Upper lobe of left lung (tissue), 6 donors: ENCODE measurements around the gene PSAPL1. TPM values are rescaled to one million over a fixed set of nuclear protein-coding genes. Genes with fewer than 3 reads are reported as not detected.

ENCODE experiments used
- ATAC-seq, 2 donors: fragments of 200-7000 bp; cut with Tn5 transposase; one replicate each; pipeline ENCODE4 v1.9.1; 2022; ENCODE audit warnings: mild to moderate bottlenecking in 2 of 2, moderate library complexity in 2 of 2; ENCODE audit not compliant: low FRiP score in 2 of 2
- DNase-seq, 2 donors: peaks; one replicate each; pipeline ENCODE4 v3.0.0-alpha.2; 2019 to 2020
- H3K27ac ChIP-seq, 4 donors: fragments of 200-600 bp; sonication (generic); one replicate each; pipeline ENCODE4 v1.5.1; 2016 to 2019
- H3K27me3 ChIP-seq, 4 donors: fragments of 200-600 bp; sonication (generic); one replicate each; pipeline ENCODE4 v1.5.1; 2017 to 2019
- H3K36me3 ChIP-seq, 4 donors: fragments of 200-600 bp; sonication (generic); one replicate each; pipeline ENCODE4 v1.5.1; 2016 to 2019
- H3K4me1 ChIP-seq, 4 donors: fragments of 200-600 bp; sonication (generic); one replicate each; pipeline ENCODE4 v1.5.1; 2018 to 2019
- H3K4me3 ChIP-seq, 4 donors: fragments of 200-600 bp; sonication (generic); one replicate each; pipeline ENCODE4 v1.5.1; 2017 to 2019; ENCODE audit warnings: mild to moderate bottlenecking in 2 of 4, moderate library complexity in 1 of 4
- H3K9me3 ChIP-seq, 4 donors: fragments of 200-600 bp; sonication (generic); one replicate each; pipeline ENCODE4 v1.5.1; 2018 to 2019
- CTCF ChIP-seq, 6 experiments: fragments of 450-650 bp in 4 of 6; fragments of 200-600 bp in 2 of 6; sonication (generic) in 2 of 6; IDR thresholded peaks; one replicate each; pipeline ENCODE4 v1.5.1; 2016 to 2019; ENCODE audit warnings: antibody characterized with exemption in 6 of 6
- EP300 ChIP-seq, 4 donors: sonication (generic); formaldehyde crosslinking; IDR thresholded peaks; one replicate each; pipeline ENCODE4 v1.5.1; 2017; ENCODE audit warnings: antibody characterized with exemption in 4 of 4, control low read depth in 2 of 4
- POLR2A ChIP-seq, 4 donors: fragments of 450-650 bp; IDR thresholded peaks; one replicate each; pipeline ENCODE4 v1.5.1; 2016 to 2017; ENCODE audit warnings: antibody characterized with exemption in 4 of 4, mild to moderate bottlenecking in 2 of 4
- POLR2AphosphoS5 ChIP-seq, 2 donors: sonication (generic); formaldehyde crosslinking; IDR thresholded peaks; one replicate each; pipeline ENCODE4 v1.5.1; 2017; ENCODE audit warnings: antibody characterized with exemption in 2 of 2
- WGBS, 2 donors: methylation state at CpG; one replicate each; pipeline ENCODE4 v1.1.5; 2017 to 2018; 5-methylcytosine and 5-hydroxymethylcytosine counted together
- total RNA-seq, 6 donors: library from RNA; depleted of rRNA in 4 of 6; stranded (reverse); fragments of >200 nt in 4 of 6; gene quantifications; one replicate each; pipeline versions ENCODE4 v1.1.0 to v1.2.1, GENCODE V29; 2016 to 2021
- donor health status: DM: no; HTN: no; CAD: no; lungs with moderate emphysema.
- donor health status: DM: no; HTN: yes; CAD: no; lungs with severe emphysema.

PSAPL1 gene
- total RNA-seq, 6 donors from 2014 or later: 0.20 to 0.61 (median 0.31) TPM; not detected in 3

- DNase-seq (no peak), ATAC-seq (no peak)
- no peak overlapping the region for H3K4me3 ChIP-seq
- H3K27ac ChIP-seq: no peak overlapping the region
- 47 to 69% methylated on average over 5 to 6 of the region's 6 CpGs for WGBS, 2 donors
- no peaks in the 10 kb centered on the region for H3K9me3 ChIP-seq
- TF ChIP-seq POLR2AphosphoS5 (IDR thresholded peaks at IDR 0.05) (no peak), EP300 (IDR thresholded peaks at IDR 0.05) (no peak), CTCF (IDR thresholded peaks at IDR 0.05) (no peak), POLR2A (IDR thresholded peaks at IDR 0.05) (no peak)
- H3K27me3 ChIP-seq: no peaks in the 10 kb centered on the region
- H3K4me1 ChIP-seq: no peaks in the 10 kb centered on the region
- no peaks in the 10 kb centered on the region for H3K36me3 ChIP-seq
These were observed 42.1 kb upstream of the PSAPL1 start for GRCh38 chr4:7476820-7477219.

GRCh38 chr4:7475207-7475606, 40.5 kb upstream of the PSAPL1 start:
- DNase-seq: no peak
- WGBS, 2 donors: 82 to 83% methylated on average over 5 of the region's 5 CpGs
- H3K27ac ChIP-seq: no peak overlapping the region
- no peaks in the 10 kb centered on the region for H3K36me3 ChIP-seq
- H3K9me3 ChIP-seq: no peaks in the 10 kb centered on the region
- TF ChIP-seq CTCF (IDR thresholded peaks at IDR 0.05) (no peak), EP300 (IDR thresholded peaks at IDR 0.05) (no peak), POLR2A (IDR thresholded peaks at IDR 0.05) (no peak), POLR2AphosphoS5 (IDR thresholded peaks at IDR 0.05) (no peak)
- no peaks in the 10 kb centered on the region for H3K4me1 ChIP-seq
- H3K4me3 ChIP-seq: no peak overlapping the region
- no peaks in the 10 kb centered on the region for H3K27me3 ChIP-seq
- ATAC-seq: no peak

GRCh38 chr4:7474320-7474719, 39.6 kb upstream of the PSAPL1 start:
- no peaks in the 10 kb centered on the region for H3K4me1 ChIP-seq
- no peak for DNase-seq
- H3K9me3 ChIP-seq: no peaks in the 10 kb centered on the region
- H3K36me3 ChIP-seq: no peaks in the 10 kb centered on the region
- no peak overlapping the region for H3K4me3 ChIP-seq
- no peaks in the 10 kb centered on the region for H3K27me3 ChIP-seq
- WGBS, 2 donors: 61 to 96% methylated on average over 3 to 6 of the region's 7 CpGs
- no peak overlapping the region for H3K27ac ChIP-seq
- no peak for TF ChIP-seq CTCF (IDR thresholded peaks at IDR 0.05)
- TF ChIP-seq EP300 (IDR thresholded peaks at IDR 0.05): no peak
- no peak for ATAC-seq

GRCh38 chr4:7473081-7473480, 38.4 kb upstream of the PSAPL1 start:
- no peak for ATAC-seq
- Histone ChIP-seq H3K36me3 (no peaks in the 10 kb centered on the region), H3K4me1 (no peaks in the 10 kb centered on the region), H3K27me3 (no peaks in the 10 kb centered on the region), H3K27ac (no peak overlapping the region), H3K4me3 (no peak overlapping the region), H3K9me3 (no peaks in the 10 kb centered on the region)
- DNase-seq: no peak
- WGBS, 2 donors: 75 to 89% methylated on average over 10 of the region's 10 CpGs
- TF ChIP-seq EP300 (IDR thresholded peaks at IDR 0.05) (no peak), CTCF (IDR thresholded peaks at IDR 0.05) (no peak), POLR2AphosphoS5 (IDR thresholded peaks at IDR 0.05) (no peak), POLR2A (IDR thresholded peaks at IDR 0.05) (no peak)

DNA sequence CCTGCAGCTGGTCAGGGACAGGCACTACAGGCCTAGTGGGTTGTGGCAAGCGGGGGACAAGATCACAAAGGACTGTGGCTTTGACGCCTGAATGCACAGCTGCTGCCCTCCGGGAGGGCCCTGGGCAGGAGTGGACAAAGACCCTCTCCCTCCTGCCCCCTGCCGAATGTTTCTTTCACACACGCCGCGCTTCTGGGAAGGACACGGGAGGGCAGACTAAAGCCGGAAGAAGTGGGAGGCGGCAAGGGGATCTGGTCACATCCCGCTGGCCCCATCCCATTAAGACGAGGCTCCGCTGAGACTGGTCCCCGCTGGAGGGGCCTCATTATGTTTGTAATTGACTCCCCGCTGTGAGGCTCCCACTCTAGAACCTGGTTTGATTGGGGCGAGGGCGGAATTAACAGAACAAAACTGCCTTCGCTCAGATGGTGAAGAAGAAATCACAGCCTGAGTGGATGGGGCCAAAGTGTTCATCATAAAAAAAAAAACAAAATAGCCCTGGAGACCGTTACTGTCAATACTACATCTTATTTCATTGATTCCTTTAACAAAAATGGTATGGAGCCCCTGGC, 37.8 kb upstream of the PSAPL1 start:
- no peaks in the 10 kb centered on the region for H3K27me3 ChIP-seq
- WGBS, 2 donors: 46 to 61% methylated on average over 12 to 19 of the region's 19 CpGs
- H3K27ac ChIP-seq: no peak overlapping the region
- no peak for ATAC-seq
- no peaks in the 10 kb centered on the region for H3K4me1 ChIP-seq
- TF ChIP-seq EP300 (IDR thresholded peaks at IDR 0.05): no peak
- no peak for TF ChIP-seq POLR2AphosphoS5 (IDR thresholded peaks at IDR 0.05)
- TF ChIP-seq POLR2A (IDR thresholded peaks at IDR 0.05): no peak
- TF ChIP-seq CTCF (IDR thresholded peaks at IDR 0.05): no peak
- H3K9me3 ChIP-seq: no peaks in the 10 kb centered on the region
- no peak for DNase-seq
- no peak overlapping the region for H3K4me3 ChIP-seq
- H3K36me3 ChIP-seq: no peaks in the 10 kb centered on the region
